CD4-positive, alpha-beta T cell treated with Interleukin-1 beta for 1 hour (primary cell): ENCODE measurements around the gene LETMD1.

Source experiments
- DNase-seq, 2 donors: peaks; one replicate each; pipeline ENCODE4 v3.0.0-alpha.2; 2020 to 2022

Gene LETMD1

GRCh38 chr12:51080136-51080535, 32.0 kb downstream of the LETMD1 start:
- DNase-seq = no peak

- no peak for DNase-seq
Measured at GRCh38 chr12:51081421-51081820, 33.3 kb downstream of the LETMD1 start.

- DNase-seq = peak; percentile 3 to 31
Measured at GRCh38 chr12:51082561-51083125, 34.5 kb downstream of the LETMD1 start.

- DNase-seq = peak; percentile 97
Measured at GRCh38 chr12:51083126-51083833, 35.2 kb downstream of the LETMD1 start, which contains the start of gene CSRNP2. CSRNP2 (minus strand) TSS chr12:51083596; CDS start chr12:51076561, 7,035 bp downstream.

GRCh38 chr12:51085757-51086156, 37.6 kb downstream of the LETMD1 start:
- no peak for DNase-seq

- DNase-seq = no peak
Measured at GRCh38 chr12:51086933-51087332, 38.8 kb downstream of the LETMD1 start.

- no peak for DNase-seq
Measured at GRCh38 chr12:51087818-51088217, 39.7 kb downstream of the LETMD1 start.

- DNase-seq = no peak
Measured at GRCh38 chr12:51090705-51091229, 42.6 kb downstream of the LETMD1 start.

GRCh38 chr12:51098611-51099010, 50.5 kb downstream of the LETMD1 start:
- DNase-seq = no peak

GRCh38 chr12:51103977-51104376, 55.9 kb downstream of the LETMD1 start:
- no peak for DNase-seq

GRCh38 chr12:51108136-51108535, 60.0 kb downstream of the LETMD1 start:
- no peak for DNase-seq
